NCI-H1417 treated with DMSO at 0.1 percent for 48 hours (cell line): ENCODE measurements around the gene PDZD2.
"Not testable (repeated sequence)": the region's sequence is repeated elsewhere in the genome, so short reads cannot be mapped to it uniquely, and the experiment has no call there.

ENCODE experiments used
- DNase-seq: peaks from one replicate; lab custom pipeline; 2025; lab: John Stamatoyannopoulos, UW

PDZD2 gene

GRCh38 chr5:31638748-31639418 lies at the start of gene PDZD2:
TSS of gene PDZD2 (plus strand) at chr5:31639131.
- DNase-seq = peak; percentile 17

- DNase-seq = no peak
These were observed 45.3 kb upstream of the PDZD2 start for GRCh38 chr5:31593665-31594064.

GRCh38 chr5:31596354-31596753 lies 42.6 kb upstream of the PDZD2 start:
- no peak for DNase-seq

GRCh38 chr5:31598640-31599611 lies 40.0 kb upstream of the PDZD2 start:
- no peak for DNase-seq

- not testable (repeated sequence) for DNase-seq
These were observed 36.6 kb upstream of the PDZD2 start for GRCh38 chr5:31602305-31602704.

GRCh38 chr5:31604240-31604639 lies 34.7 kb upstream of the PDZD2 start:
- DNase-seq = no peak

GRCh38 chr5:31604644-31605043 lies 34.3 kb upstream of the PDZD2 start:
- DNase-seq = no peak

- DNase-seq = no peak
These were observed 33.0 kb upstream of the PDZD2 start for GRCh38 chr5:31605920-31606319.

GRCh38 chr5:31607546-31607945 lies 31.4 kb upstream of the PDZD2 start:
- no peak for DNase-seq

- DNase-seq = no peak
These were observed 27.9 kb upstream of the PDZD2 start for GRCh38 chr5:31611002-31611401.

GRCh38 chr5:31613651-31614050 lies 25.3 kb upstream of the PDZD2 start:
- DNase-seq = no peak

- no peak for DNase-seq
These were observed 24.5 kb upstream of the PDZD2 start for GRCh38 chr5:31614151-31615020.

- no peak for DNase-seq
These were observed 21.1 kb upstream of the PDZD2 start for GRCh38 chr5:31617867-31618266.

GRCh38 chr5:31620026-31620425 lies 18.9 kb upstream of the PDZD2 start:
- no peak for DNase-seq

GRCh38 chr5:31623249-31623648 lies 15.7 kb upstream of the PDZD2 start:
- no peak for DNase-seq

GRCh38 chr5:31625394-31625793 lies 13.5 kb upstream of the PDZD2 start:
- DNase-seq = no peak

- no peak for DNase-seq
These were observed 12.8 kb upstream of the PDZD2 start for GRCh38 chr5:31626156-31626555.

- DNase-seq = no peak
These were observed 12.2 kb upstream of the PDZD2 start for GRCh38 chr5:31626604-31627234.

- DNase-seq = no peak
These were observed 8.0 kb upstream of the PDZD2 start for GRCh38 chr5:31630931-31631330.

- no peak for DNase-seq
These were observed 6.5 kb upstream of the PDZD2 start for GRCh38 chr5:31632460-31632859.

GRCh38 chr5:31635446-31635845 lies 3.5 kb upstream of the PDZD2 start:
- DNase-seq = no peak

- no peak for DNase-seq
These were observed 1.1 kb upstream of the PDZD2 start for GRCh38 chr5:31637851-31638250.
